GM21576 (cell line): ENCODE results near the gene EVI5.
"Not testable (repeated sequence)": the region's sequence is repeated elsewhere in the genome, so short reads cannot be mapped to it uniquely, and the experiment has no call there.

Experiments used
- ATAC-seq: cut with Tn5 transposase; IDR thresholded peaks from one replicate; pipeline ENCODE4 v1.9.1; 2021; ENCODE audit warnings: mild to moderate bottlenecking, moderate library complexity; ENCODE audit not compliant: unreplicated experiment

Gene EVI5

GRCh38 chr1:92749024-92749634 lies 35.8 kb downstream of the EVI5 start:
- ATAC-seq = peak; percentile 80

DNA sequence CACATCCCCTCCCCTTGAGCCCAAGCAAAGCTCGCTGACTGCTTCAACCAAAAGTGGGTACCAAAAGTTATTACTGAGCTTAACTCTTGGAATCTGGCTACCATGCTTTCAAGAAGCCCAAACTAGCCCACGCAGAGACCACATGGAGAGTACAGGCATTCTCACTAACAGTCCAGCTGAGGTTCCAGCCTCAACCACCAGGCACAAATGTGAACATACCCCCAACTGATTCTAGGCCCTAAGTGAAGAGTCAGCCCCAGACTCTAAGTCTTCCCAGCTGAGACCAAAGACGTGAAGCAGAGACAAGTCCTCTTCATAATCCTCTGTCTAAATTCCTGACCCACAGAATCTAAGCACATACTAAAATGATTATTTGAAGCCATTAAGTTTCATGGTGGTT lies 36.8 kb downstream of the EVI5 start:
- ATAC-seq = no peak

GRCh38 chr1:92747735-92748134 lies 37.2 kb downstream of the EVI5 start:
- no peak for ATAC-seq

DNA sequence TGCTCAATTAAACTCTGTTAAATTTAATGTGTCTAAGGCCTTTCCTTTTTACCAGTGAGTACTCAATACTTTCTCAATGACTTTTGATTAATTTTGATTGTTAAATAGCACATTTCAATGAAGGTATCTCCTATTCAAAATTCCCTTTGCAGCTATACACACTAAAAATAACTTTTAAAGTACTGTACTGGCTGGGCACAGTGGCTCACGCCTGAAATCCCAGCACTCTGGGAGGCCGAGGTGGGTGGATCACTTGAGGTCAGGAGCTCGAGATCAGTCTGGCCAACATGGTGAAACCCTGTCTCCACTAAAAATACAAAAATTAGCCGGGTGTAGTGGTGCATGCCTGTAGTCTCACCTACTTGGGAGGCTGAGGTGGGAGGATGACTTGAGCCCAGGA lies 38.7 kb downstream of the EVI5 start:
- not testable (repeated sequence) for ATAC-seq

DNA sequence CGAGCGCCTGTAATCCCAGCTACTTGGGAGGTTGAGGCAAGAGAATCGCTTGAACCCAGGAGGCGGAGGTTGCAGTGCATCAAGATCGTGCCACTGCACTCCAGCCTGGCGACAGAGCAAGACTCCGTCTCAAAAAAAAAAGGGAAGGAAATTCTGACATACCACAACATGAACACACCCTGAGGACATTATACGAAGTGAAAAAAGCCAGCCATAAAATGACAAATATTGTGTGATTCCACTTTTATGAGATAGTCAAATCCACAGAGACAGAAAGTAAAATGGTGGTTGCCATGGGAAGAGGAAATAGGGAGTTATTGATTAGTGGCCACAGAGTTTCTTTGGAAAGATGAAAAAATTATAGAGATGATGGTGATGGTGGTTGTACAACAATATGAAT lies 41.7 kb downstream of the EVI5 start:
- ATAC-seq = no peak

DNA sequence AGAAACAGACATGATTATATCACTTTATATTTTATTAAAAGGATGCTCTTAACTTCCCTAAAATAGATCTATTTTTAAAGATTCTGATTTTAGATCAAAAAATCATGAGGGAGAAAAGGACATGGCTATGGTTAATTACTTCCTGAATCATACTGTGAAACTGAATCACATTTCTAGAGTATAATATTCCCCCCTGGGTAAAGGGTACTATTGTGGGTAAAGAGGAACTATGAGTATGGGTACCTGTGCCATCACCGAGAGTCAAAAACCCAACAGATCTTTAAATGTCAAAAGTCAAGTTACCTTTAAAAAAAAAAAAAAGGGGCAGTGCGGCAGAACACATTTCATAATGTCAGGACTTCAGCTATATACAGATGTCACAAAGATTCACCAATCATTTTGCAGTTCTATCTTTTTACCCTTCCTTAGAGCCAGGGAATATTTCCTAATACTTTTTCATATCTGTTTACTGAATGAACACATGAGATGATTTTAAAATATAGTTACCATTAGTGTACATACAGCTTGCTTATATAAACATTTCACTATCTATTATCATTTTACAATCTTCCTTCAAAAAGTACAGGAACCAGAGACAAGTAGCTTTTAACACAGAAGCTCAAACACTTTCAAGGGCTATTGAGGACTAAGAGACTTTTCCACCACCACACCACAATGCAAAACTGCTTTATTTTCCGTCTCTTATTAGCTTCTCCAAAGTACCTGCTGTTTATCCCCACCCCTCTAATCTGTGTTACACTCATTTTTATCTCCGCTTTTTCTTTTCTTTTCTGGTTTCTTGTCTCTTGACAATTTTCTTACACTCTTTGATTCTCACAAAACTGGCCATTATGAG lies 45.0 kb downstream of the EVI5 start:
- ATAC-seq = no peak

- ATAC-seq = no peak
Measured at GRCh38 chr1:92736395-92736794, 48.5 kb downstream of the EVI5 start.

- ATAC-seq = no peak
Measured at GRCh38 chr1:92730476-92730875, 54.4 kb downstream of the EVI5 start.

- ATAC-seq = no peak
Measured at GRCh38 chr1:92728697-92729096, 56.2 kb downstream of the EVI5 start.

DNA sequence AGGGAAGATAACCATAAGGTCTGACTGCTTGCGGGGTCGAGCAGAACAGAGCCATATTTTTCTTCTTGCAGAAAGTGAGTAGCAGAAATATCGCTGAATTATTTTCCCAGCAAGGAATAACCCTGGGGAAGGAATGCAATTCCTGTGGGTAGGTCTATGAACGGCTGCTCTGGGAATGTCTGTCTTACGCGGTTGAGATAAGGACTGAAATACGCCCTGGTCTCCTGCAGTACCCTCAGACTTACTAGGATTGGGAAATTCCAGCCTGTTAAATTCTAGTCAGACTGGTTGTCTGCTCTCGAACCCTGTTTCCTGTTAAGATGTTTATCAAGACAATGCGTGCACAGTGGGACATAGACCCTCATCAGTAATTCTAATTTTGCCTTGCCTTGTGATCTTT lies 61.2 kb downstream of the EVI5 start:
- ATAC-seq = not testable (repeated sequence)

GRCh38 chr1:92721886-92722285 lies 63.0 kb downstream of the EVI5 start:
- ATAC-seq = no peak

GRCh38 chr1:92721157-92721556 lies 63.8 kb downstream of the EVI5 start:
- not testable (repeated sequence) for ATAC-seq

DNA sequence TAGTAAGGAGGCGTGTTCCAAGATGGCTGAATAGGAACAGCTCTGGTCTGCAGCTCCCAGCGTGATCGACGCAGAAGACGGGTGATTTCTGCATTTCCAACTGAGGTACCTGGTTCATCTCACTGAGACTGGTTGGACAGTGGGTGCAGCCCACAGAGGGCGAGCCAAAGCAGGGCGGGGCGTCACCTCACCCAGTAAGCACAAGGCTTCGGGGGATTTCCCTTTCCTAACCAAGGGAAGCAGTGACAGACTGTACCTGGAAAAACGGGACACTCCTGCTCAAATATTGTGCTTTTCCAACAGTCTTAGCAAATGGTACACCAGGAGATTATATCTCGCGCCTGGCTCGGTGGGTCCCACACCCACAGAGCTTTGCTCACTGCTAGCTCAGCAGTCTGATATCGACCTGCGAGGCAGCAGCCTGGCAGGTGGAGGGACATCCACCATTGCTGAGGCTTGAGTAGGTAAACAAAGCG lies 69.4 kb downstream of the EVI5 start:
- ATAC-seq = not testable (repeated sequence)

GRCh38 chr1:92713939-92714338 lies 71.0 kb downstream of the EVI5 start:
- ATAC-seq = no peak

DNA sequence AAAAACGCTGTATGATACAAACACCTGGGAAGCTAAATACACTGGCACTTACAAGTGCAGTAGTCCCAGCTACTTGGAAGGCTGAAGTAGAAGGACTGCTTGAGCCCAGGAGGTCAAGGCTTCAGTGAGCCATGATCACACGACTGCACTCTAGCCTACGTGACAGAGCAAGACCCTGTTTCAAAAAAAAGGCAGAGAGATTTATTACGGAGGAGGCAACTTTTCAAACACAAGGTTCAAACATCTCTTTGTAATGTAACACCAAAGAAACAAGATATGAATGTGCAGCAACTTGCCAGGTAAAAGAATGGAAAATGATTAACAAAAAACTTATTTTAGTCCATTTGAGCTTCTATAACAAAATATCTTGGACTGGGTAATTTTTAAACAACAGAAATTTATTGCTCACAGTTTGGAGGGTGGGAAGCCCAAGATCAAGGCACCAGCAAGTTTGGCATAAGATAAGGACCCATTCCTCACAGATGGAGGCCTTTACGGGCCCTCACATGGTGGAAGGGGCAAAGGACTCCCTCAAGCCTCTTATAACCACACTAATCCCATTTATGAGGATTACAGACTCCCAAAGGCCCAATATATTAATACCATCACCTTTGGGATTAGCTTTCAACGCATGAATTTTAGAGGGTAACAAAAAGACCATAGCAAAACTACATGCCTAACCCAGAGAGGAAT lies 73.3 kb downstream of the EVI5 start:
- ATAC-seq = no peak

GRCh38 chr1:92709738-92710137 lies 75.2 kb downstream of the EVI5 start:
- ATAC-seq = no peak

DNA sequence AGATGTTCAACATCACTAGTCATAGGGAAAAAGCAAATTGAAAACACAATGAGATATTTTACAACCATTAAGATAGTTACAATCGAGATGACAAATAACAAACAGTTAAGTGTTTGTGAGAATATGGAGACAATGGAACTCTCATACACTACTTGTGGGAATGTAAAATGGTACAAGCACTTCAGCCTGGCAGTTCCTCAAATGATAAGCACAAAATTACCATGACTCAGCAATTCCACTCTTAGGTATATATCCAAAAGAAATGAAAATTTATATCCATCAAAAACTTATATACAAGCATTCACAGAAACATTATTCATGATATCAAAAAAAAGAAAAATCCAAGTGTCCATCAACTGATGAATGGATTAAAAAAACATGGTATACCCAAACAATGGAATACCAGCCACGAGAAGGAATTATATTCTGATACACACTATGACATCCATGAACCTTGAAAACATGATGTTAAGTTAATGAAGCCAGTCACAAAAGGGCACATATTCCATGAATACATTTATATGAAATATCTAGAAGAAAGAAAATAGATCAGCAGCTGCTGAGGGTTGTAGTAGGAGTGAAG lies 76.4 kb downstream of the EVI5 start:
- ATAC-seq = no peak

DNA sequence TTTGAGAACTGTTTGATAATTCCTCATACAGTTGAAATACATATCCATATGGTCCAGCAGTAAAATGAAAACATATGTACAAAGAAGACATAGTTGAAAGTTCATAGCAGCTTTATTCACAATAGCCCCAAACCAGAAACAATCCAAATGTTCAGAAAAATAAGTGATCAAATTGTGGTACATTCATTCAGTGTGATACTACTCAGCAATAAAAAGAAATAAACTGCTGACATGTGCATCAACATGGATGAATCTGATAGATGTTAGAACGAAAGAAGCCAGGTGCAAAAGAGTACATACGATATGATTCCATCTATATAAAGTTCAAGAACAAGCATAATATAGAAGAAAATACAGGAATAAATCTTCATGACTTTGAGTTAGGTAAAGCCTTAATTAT lies 77.2 kb downstream of the EVI5 start:
- ATAC-seq = no peak

- no peak for ATAC-seq
Measured at GRCh38 chr1:92707292-92707691, 77.6 kb downstream of the EVI5 start.

DNA sequence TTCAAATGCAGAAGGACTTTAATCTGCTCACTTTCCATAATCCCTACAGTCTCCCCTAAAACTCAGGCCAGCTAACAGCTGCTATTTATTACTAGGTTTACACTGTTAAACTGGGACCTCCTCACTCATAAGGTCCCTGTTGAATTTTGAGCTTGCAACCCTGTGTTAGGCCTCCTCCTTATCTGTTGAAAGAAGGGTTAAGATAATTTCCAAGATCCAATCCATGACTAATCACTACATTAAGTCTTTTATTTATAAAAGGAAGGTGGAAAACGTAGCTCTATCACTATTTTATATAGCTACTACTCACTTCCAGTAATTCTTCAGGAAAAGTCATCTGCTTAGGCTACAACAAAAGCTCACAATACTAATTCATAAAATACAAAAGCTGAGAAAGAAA lies 79.5 kb downstream of the EVI5 start:
- no peak for ATAC-seq

GRCh38 chr1:92701147-92701546 lies 83.8 kb downstream of the EVI5 start:
- no peak for ATAC-seq
